T-helper 1 cell treated with Interleukin-12 subunit alpha and Interleukin-12 subunit beta and Interleukin-4 antibody, amounts not matched to agents 30 μg/mL and 1 μg/mL, for 36 hours (primary cell): ENCODE results near the gene TRAT1.

Source experiments
- H3K27ac Mint-ChIP-seq: one replicate; pipeline ENCODE4 v1.8.0; 2021; ENCODE audit warnings: mild to moderate bottlenecking, mixed read lengths
- H3K27me3 Mint-ChIP-seq: one replicate; pipeline ENCODE4 v1.8.0; 2021; ENCODE audit warnings: low read depth, mixed read lengths
- H3K36me3 Mint-ChIP-seq: one replicate; pipeline ENCODE4 v1.8.0; 2021; ENCODE audit warnings: low read depth, mixed read lengths
- H3K4me1 Mint-ChIP-seq: one replicate; pipeline ENCODE4 v1.8.0; 2021; ENCODE audit warnings: low read depth, mixed read lengths
- H3K4me3 Mint-ChIP-seq: one replicate; pipeline ENCODE4 v1.8.0; 2021; ENCODE audit warnings: mild to moderate bottlenecking, moderate library complexity, mixed read lengths
- H3K9me3 Mint-ChIP-seq: one replicate; pipeline ENCODE4 v1.8.0; 2021; ENCODE audit warnings: mixed read lengths

TRAT1 gene

GRCh38 chr3:108830991-108831614 is 8.5 kb downstream of the TRAT1 start:
- H3K27ac Mint-ChIP-seq = peak overlapping the region; percentile 74
- H3K4me1 Mint-ChIP-seq = peaks cover 77% of the 10 kb centered on the region
- peaks cover 73% of the 10 kb centered on the region for H3K36me3 Mint-ChIP-seq
- H3K4me3 Mint-ChIP-seq = peak overlapping the region; percentile 77
- peaks cover 4% of the 10 kb centered on the region for H3K9me3 Mint-ChIP-seq
- no peaks in the 10 kb centered on the region for H3K27me3 Mint-ChIP-seq

GRCh38 chr3:108833611-108834010 is 11.0 kb downstream of the TRAT1 start:
- peaks cover 71% of the 10 kb centered on the region for H3K4me1 Mint-ChIP-seq

GRCh38 chr3:108834551-108834950 is 12.0 kb downstream of the TRAT1 start:
- Mint-ChIP-seq H3K9me3 (no peaks in the 10 kb centered on the region), H3K4me1 (peaks cover 72% of the 10 kb centered on the region), H3K4me3 (peak overlapping the region; percentile 84), H3K27me3 (no peaks in the 10 kb centered on the region), H3K36me3 (peaks cover 63% of the 10 kb centered on the region), H3K27ac (peak overlapping the region; percentile 98)

More at GRCh38 chr3:108833611-108834010, 11.0 kb downstream of the TRAT1 start:
- Mint-ChIP-seq H3K27me3 (no peaks in the 10 kb centered on the region), H3K9me3 (peaks cover 2% of the 10 kb centered on the region), H3K4me3 (peak overlapping the region; percentile 84), H3K36me3 (peaks cover 65% of the 10 kb centered on the region), H3K27ac (peak overlapping the region; percentile 98)

GRCh38 chr3:108835101-108835500 is 12.5 kb downstream of the TRAT1 start:
- H3K27me3 Mint-ChIP-seq = no peaks in the 10 kb centered on the region
- peak overlapping the region; percentile 84 for H3K4me3 Mint-ChIP-seq
- peaks cover 60% of the 10 kb centered on the region for H3K36me3 Mint-ChIP-seq
- peak overlapping the region; percentile 98 for H3K27ac Mint-ChIP-seq
- H3K9me3 Mint-ChIP-seq = no peaks in the 10 kb centered on the region
- H3K4me1 Mint-ChIP-seq = peaks cover 69% of the 10 kb centered on the region

- no peaks in the 10 kb centered on the region for H3K9me3 Mint-ChIP-seq
- peak overlapping the region; percentile 87 for H3K27ac Mint-ChIP-seq
- peaks cover 58% of the 10 kb centered on the region for H3K36me3 Mint-ChIP-seq
- H3K27me3 Mint-ChIP-seq = no peaks in the 10 kb centered on the region
- peak overlapping the region; percentile 84 for H3K4me3 Mint-ChIP-seq
- peaks cover 67% of the 10 kb centered on the region for H3K4me1 Mint-ChIP-seq
Observed at GRCh38 chr3:108838436-108838835, 15.8 kb downstream of the TRAT1 start.

- Mint-ChIP-seq H3K4me1 (peaks cover 70% of the 10 kb centered on the region), H3K27ac (peak overlapping the region; percentile 65), H3K4me3 (peak overlapping the region; percentile 22), H3K27me3 (no peaks in the 10 kb centered on the region), H3K9me3 (no peaks in the 10 kb centered on the region), H3K36me3 (peaks cover 61% of the 10 kb centered on the region)
Observed at GRCh38 chr3:108845709-108846293, 23.2 kb downstream of the TRAT1 start.

GRCh38 chr3:108847187-108847586 is 24.6 kb downstream of the TRAT1 start:
- Mint-ChIP-seq H3K4me1 (peaks cover 67% of the 10 kb centered on the region), H3K4me3 (peak overlapping the region; percentile 32), H3K27me3 (no peaks in the 10 kb centered on the region), H3K36me3 (peaks cover 63% of the 10 kb centered on the region), H3K9me3 (no peaks in the 10 kb centered on the region), H3K27ac (peak overlapping the region; percentile 58)

- H3K27ac Mint-ChIP-seq = peak overlapping the region; percentile 4
- H3K9me3 Mint-ChIP-seq = no peaks in the 10 kb centered on the region
- peak overlapping the region; percentile 28 for H3K4me3 Mint-ChIP-seq
- peaks cover 63% of the 10 kb centered on the region for H3K36me3 Mint-ChIP-seq
- no peaks in the 10 kb centered on the region for H3K27me3 Mint-ChIP-seq
- peaks cover 52% of the 10 kb centered on the region for H3K4me1 Mint-ChIP-seq
Observed at GRCh38 chr3:108849075-108849474, 26.5 kb downstream of the TRAT1 start.

GRCh38 chr3:108861401-108861800 is 38.8 kb downstream of the TRAT1 start:
- no peaks in the 10 kb centered on the region for H3K9me3 Mint-ChIP-seq
- H3K36me3 Mint-ChIP-seq = peaks cover 75% of the 10 kb centered on the region
- H3K4me3 Mint-ChIP-seq = no peak overlapping the region
- no peaks in the 10 kb centered on the region for H3K27me3 Mint-ChIP-seq
- H3K4me1 Mint-ChIP-seq = peaks cover 56% of the 10 kb centered on the region
- H3K27ac Mint-ChIP-seq = peak overlapping the region; percentile 80

- Mint-ChIP-seq H3K4me3 (peak overlapping the region; percentile 63), H3K27ac (peak overlapping the region; percentile 92), H3K4me1 (peaks cover 50% of the 10 kb centered on the region), H3K27me3 (no peaks in the 10 kb centered on the region), H3K36me3 (peaks cover 67% of the 10 kb centered on the region), H3K9me3 (no peaks in the 10 kb centered on the region)
Observed at GRCh38 chr3:108862865-108863798, 40.5 kb downstream of the TRAT1 start.

- Mint-ChIP-seq H3K36me3 (peaks cover 61% of the 10 kb centered on the region), H3K9me3 (no peaks in the 10 kb centered on the region), H3K27ac (peak overlapping the region; percentile 92), H3K27me3 (no peaks in the 10 kb centered on the region), H3K4me3 (no peak overlapping the region), H3K4me1 (peaks cover 45% of the 10 kb centered on the region)
Observed at GRCh38 chr3:108863799-108864135, 41.2 kb downstream of the TRAT1 start.

- H3K9me3 Mint-ChIP-seq = no peaks in the 10 kb centered on the region
- no peak overlapping the region for H3K27ac Mint-ChIP-seq
- no peak overlapping the region for H3K4me3 Mint-ChIP-seq
- peaks cover 22% of the 10 kb centered on the region for H3K36me3 Mint-ChIP-seq
- no peaks in the 10 kb centered on the region for H3K27me3 Mint-ChIP-seq
- peaks cover 5% of the 10 kb centered on the region for H3K4me1 Mint-ChIP-seq
Observed at GRCh38 chr3:108877901-108878300, 55.3 kb downstream of the TRAT1 start.

- Mint-ChIP-seq H3K36me3 (peaks cover 14% of the 10 kb centered on the region), H3K27ac (no peak overlapping the region), H3K4me3 (no peak overlapping the region), H3K27me3 (no peaks in the 10 kb centered on the region), H3K4me1 (peaks cover 8% of the 10 kb centered on the region), H3K9me3 (no peaks in the 10 kb centered on the region)
Observed at GRCh38 chr3:108879915-108880314, 57.3 kb downstream of the TRAT1 start.

- Mint-ChIP-seq H3K27me3 (no peaks in the 10 kb centered on the region), H3K9me3 (no peaks in the 10 kb centered on the region), H3K4me3 (no peak overlapping the region), H3K4me1 (peaks cover 8% of the 10 kb centered on the region), H3K27ac (no peak overlapping the region), H3K36me3 (peaks cover 10% of the 10 kb centered on the region)
Observed at GRCh38 chr3:108882762-108883161, 60.2 kb downstream of the TRAT1 start.
